ENCODE data around the gene ARFGEF2.

- TF ChIP-seq POLR2A (IDR thresholded peaks at IDR 0.05; ENCODE audit: low read depth) (no peak), CTCF (IDR thresholded peaks at IDR 0.05) (no peak), POLR2AphosphoS5 (IDR thresholded peaks at IDR 0.05) (no peak), EP300 (IDR thresholded peaks at IDR 0.05) (no peak)
Observed at GRCh38 chr20:49037962-49038387, 116.5 kb downstream of the ARFGEF2 start.

All from esophagus muscularis mucosa (tissue), 4 donors.